GM19438 (cell line): ENCODE data around the gene AIRE.
"Not testable (repeated sequence)": the region's sequence is repeated elsewhere in the genome, so short reads cannot be mapped to it uniquely, and the experiment has no call there.

Experiments
- ATAC-seq: cut with Tn5 transposase; IDR thresholded peaks from one replicate; pipeline ENCODE4 v1.9.1; 2021; ENCODE audit warnings: low read depth; ENCODE audit not compliant: unreplicated experiment

The AIRE gene

GRCh38 chr21:44291078-44291935 is 5.6 kb downstream of the AIRE start:
- no peak for ATAC-seq

- ATAC-seq: no peak
These were observed 6.5 kb downstream of the AIRE start for GRCh38 chr21:44291936-44292811.

- ATAC-seq: no peak
These were observed 7.1 kb downstream of the AIRE start for GRCh38 chr21:44292812-44293195.

- ATAC-seq: no peak
These were observed 8.0 kb downstream of the AIRE start for GRCh38 chr21:44293551-44294231.

- no peak for ATAC-seq
These were observed 8.9 kb downstream of the AIRE start for GRCh38 chr21:44294391-44295162.

DNA sequence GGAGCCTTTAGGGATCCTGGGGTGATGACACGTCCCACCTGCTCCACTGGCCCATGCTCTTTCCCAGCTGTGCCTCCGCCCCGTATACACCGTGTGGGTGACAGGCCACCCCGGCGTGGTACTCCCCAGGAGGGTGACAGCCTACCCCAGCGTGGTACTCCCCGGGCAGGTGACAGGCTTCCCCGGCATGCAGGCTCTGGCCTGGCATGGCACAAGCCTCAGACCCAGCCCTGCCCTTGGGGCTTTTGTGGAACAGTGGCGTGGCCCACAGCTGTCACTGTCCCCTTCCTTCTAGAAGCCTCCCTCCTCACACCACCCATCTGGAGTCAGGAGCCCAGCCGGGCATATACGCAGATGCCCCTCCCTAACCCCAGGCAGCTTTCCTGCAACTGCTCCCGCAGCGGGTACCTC is 9.5 kb downstream of the AIRE start:
- ATAC-seq: no peak

DNA sequence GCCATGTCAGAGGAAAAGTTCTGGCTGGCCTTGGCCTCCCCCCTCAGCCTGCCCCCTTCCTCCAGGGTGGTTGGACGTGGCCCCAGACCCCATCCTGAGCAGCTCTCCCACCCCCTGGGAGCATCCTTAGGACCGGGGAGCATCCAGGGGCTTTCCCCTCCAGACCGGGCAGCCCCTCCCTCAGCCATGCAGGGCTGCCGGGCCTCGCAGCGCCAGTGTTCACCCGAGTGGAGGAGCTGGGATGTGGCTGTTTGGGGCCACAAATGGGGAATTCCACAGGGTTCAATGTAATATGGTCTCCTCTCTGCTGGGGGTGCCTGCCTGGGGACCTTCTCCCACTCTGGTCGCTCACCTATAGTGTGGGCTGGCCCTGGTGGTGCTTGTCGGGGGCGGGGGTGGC is 10.0 kb downstream of the AIRE start:
- ATAC-seq: no peak

DNA sequence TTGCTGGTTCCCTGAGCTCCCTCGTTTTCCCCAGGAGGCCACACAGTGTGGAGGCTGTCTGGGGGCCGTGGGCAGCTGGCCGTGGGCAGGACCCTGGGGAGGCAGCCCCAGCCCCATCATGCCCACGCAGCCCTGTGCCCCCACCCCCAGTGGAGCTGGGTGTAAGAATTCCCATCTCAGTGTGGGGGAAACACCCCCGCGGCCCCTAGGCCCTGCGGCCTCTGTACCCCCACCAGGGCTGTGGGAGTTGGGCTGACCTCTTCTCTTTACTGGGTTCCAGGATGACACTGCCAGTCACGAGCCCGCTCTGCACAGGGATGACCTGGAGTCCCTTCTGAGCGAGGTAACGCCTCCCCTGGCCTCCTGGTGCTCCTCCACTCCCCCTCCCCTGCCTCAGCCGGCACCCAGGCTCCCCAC is 10.4 kb downstream of the AIRE start:
- ATAC-seq: no peak

- ATAC-seq: no peak
These were observed 11.2 kb downstream of the AIRE start for GRCh38 chr21:44296916-44297315.

DNA sequence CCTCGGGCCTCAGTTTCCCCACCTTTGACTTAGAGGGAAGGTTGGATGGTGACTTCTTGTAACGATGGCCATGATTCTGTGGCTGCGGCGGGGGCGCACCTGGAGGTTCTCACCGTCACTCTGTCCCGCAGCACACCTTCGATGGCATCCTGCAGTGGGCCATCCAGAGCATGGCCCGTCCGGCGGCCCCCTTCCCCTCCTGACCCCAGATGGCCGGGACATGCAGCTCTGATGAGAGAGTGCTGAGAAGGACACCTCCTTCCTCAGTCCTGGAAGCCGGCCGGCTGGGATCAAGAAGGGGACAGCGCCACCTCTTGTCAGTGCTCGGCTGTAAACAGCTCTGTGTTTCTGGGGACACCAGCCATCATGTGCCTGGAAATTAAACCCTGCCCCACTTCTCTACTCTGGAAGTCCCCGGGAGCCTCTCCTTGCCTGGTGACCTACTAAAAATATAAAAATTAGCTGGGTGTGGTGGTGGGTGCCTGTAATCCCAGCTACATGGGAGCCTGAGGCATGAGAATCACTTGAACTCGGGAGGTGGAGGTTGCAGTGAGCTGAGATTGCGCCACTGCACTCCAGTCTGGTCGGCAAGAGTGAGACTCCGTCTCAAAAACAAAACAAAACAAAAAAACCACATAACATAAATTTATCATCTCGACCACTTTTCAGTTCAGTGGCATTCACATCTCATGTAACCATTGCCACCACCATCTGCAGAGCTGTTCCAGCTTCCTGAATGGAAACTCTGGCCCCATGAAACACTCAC is 12.0 kb downstream of the AIRE start:
- no peak for ATAC-seq

DNA sequence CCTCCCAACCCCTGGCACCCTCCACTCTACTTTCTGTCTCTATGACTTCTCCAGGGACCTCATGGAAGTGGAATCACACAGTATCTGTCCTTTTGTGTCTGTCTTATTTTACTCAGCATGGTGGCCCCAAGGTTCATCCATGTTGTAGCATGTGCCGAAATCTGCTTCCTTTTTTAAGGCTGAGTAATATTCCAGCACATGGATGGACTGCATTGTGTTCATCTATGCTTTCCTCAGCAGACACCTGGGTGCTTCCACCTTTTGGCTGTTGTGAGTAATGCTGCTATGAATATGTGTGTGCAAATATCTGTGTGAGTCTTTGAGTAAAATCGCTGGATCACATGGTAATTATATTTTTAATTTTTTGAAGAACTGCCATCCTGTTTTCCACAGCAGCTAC is 12.6 kb downstream of the AIRE start:
- ATAC-seq: no peak

- no peak for ATAC-seq
These were observed 13.4 kb downstream of the AIRE start for GRCh38 chr21:44299085-44299457.

DNA sequence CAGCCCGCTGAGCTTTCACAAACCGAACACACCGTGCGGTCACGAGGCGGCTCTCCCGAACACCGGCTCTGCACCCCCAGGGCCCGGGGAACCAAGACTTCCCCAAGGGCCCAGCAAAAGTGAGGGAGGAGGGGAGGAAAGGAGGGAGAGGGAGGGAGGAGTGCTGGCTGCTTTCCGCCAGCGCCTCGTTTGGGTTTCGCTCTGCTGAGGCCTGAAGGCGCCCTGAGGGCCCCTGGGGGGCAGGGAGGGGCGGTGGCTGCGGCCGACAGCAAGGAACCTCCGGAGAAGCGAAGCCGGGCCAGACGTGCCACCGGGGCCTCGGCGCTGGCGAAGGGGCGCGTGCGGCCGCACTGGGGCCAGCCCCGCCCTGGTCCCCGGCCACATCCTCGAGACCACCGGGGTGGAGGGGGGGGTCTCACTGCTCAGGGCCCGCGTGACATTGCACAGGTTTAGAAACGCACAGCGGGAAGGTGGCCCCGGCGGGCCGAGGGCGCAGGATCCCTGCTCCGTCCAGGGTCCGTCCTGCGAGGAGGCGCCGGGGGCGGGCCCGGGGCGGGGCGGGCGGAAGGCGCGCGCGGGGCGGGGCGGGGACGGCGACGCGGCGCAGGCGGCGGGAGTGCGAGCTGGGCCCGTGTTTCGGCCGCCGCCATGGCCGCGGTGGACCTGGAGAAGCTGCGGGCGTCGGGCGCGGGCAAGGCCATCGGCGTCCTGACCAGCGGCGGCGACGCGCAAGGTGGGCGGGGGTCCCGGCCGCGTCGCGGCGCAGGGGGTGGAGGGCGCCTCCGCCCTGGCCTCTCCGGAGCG is 14.0 kb downstream of the AIRE start, which contains the start of gene PFKL:
Gene PFKL, plus strand, starts transcription at position 596 of the 804 bp plus-strand sequence. Its CDS starts 53 bp downstream, at position 649.
- ATAC-seq: peak; percentile 53

DNA sequence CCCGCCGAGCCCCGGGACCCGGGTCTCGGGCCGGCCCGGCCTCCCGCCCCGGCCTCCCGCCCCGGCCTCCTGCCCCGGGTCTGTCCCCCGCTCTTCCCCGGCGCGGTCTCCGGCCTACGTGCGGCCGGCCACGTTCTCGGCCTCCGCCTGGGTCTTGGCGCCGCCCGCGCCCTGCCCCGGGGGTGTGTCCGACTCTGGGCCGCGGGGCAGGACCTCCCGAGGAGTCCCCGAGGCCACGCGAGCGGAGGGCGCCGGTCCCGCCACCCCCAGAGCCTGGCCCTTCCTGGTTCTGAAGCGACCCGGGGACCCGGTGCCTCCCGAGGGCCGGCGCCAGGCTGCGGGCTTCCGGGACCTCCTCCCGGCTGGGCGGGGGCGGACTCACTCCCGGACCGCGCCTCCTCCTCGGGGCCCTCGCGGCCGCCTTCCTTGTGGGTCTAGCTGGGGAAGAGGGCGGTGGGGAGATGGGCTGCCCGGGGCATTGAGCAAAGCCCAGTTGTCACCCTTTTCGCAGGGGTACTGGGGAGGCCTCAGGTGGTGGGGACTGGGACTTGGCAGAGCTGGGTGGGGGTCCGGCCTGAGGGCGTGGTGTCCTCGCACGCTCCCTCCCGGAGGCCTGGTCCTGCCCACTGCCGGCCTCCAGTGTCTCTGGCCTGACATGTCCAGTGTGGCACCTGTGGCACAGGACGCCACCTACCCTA is 14.7 kb downstream of the AIRE start:
- ATAC-seq: peak; percentile 17

GRCh38 chr21:44301141-44301540 is 15.5 kb downstream of the AIRE start:
- ATAC-seq: no peak

GRCh38 chr21:44301961-44302406 is 16.3 kb downstream of the AIRE start:
- ATAC-seq: no peak

DNA sequence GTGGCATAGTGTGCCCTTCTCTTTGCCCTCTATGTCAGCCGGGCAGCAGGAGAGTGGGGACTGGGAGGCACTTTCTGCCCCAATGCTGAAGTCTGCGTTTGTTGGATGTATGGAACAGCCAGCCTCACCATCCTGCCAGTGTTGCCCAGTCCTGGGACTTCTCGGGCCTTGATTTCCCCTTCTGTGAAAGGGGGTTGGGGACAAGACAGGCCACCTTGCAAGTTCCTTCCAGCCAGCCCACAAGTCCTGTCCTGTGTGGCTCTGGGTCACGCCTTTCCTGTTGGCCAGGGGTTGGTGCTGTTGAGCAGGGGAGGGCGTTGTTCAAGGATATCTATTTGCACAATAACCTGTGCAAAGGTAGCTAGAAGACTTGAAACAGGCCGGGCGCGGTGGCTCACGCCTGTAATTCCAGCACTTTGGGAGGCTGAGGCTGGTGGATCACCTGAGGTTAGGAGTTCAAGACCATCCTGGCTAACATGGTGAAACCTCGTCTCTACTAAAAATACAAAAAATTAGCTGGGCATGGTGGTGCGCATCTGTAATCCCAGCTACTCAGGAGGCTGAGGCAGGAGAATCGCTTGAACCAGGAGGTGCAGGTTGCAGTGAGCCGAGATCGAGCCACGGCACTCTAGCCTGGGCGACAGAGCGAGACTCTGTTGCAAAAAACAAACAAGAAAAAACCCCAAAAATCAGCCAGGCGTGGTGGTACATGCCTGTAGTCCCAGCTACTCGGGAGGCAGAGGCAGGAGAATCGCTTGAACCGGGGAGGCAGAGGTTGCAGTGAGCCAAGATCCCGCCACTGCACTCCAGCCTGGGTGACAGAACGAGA is 17.1 kb downstream of the AIRE start:
- ATAC-seq: not testable (repeated sequence)
